Suprapubic skin (tissue), 3 donors: ENCODE measurements around the gene FMNL2.

Source experiments
- CTCF ChIP-seq, 2 donors: fragments of 200-600 bp in 1 of 2; fragments of 450-650 bp in 1 of 2; sonication (generic) in 1 of 2; IDR thresholded peaks; one replicate each; pipeline ENCODE4 v1.5.1; 2016 to 2019; ENCODE audit warnings: antibody characterized with exemption in 2 of 2, mild to moderate bottlenecking in 1 of 2, moderate library complexity in 1 of 2
- EP300 ChIP-seq: sonication (generic); formaldehyde crosslinking; IDR thresholded peaks from one replicate; pipeline ENCODE4 v1.6.1; 2017; ENCODE audit warnings: antibody characterized with exemption
- POLR2A ChIP-seq, 2 donors: fragments of 450-650 bp; IDR thresholded peaks; one replicate each; pipeline ENCODE4 v1.6.1; 2017; ENCODE audit warnings: antibody characterized with exemption in 2 of 2, mild to moderate bottlenecking in 2 of 2, moderate library complexity in 2 of 2

- no peak for TF ChIP-seq CTCF (IDR thresholded peaks at IDR 0.05)
- no peak for TF ChIP-seq EP300
- TF ChIP-seq POLR2A (IDR thresholded peaks at IDR 0.05), result no peak
These were observed 132.9 kb downstream of the FMNL2 start for GRCh38 chr2:152467677-152468410.
